ENCODE data around the gene LRRC74B.

Gene LRRC74B

GRCh38 chr22:21054046-21054713, 8.4 kb downstream of the LRRC74B start:
- TF ChIP-seq, protein P1, sequence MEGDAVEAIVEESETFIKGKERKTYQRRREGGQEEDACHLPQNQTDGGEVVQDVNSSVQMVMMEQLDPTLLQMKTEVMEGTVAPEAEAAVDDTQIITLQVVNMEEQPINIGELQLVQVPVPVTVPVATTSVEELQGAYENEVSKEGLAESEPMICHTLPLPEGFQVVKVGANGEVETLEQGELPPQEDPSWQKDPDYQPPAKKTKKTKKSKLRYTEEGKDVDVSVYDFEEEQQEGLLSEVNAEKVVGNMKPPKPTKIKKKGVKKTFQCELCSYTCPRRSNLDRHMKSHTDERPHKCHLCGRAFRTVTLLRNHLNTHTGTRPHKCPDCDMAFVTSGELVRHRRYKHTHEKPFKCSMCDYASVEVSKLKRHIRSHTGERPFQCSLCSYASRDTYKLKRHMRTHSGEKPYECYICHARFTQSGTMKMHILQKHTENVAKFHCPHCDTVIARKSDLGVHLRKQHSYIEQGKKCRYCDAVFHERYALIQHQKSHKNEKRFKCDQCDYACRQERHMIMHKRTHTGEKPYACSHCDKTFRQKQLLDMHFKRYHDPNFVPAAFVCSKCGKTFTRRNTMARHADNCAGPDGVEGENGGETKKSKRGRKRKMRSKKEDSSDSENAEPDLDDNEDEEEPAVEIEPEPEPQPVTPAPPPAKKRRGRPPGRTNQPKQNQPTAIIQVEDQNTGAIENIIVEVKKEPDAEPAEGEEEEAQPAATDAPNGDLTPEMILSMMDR (IDR thresholded peaks at IDR 0.05) = no peak

- TF ChIP-seq, protein P1 (IDR thresholded peaks at IDR 0.05) = no peak
These were observed 9.2 kb downstream of the LRRC74B start for GRCh38 chr22:21054714-21055563.

GRCh38 chr22:21055564-21055834, 9.8 kb downstream of the LRRC74B start:
- TF ChIP-seq, protein P1 (IDR thresholded peaks at IDR 0.05) = no peak

GRCh38 chr22:21055880-21056319, 10.2 kb downstream of the LRRC74B start:
- TF ChIP-seq, protein P1 (IDR thresholded peaks at IDR 0.05) = no peak

GRCh38 chr22:21064917-21065864, 19.4 kb downstream of the LRRC74B start:
- TF ChIP-seq, protein P1 (IDR thresholded peaks at IDR 0.05) = no peak

GRCh38 chr22:21067075-21067900, 21.5 kb downstream of the LRRC74B start:
- TF ChIP-seq, protein P1 (IDR thresholded peaks at IDR 0.05) = no peak
